Esophagus (tissue), 2 donors: ENCODE results near the gene BEST4. TPM values are rescaled to one million over a fixed set of nuclear protein-coding genes. Genes with fewer than 3 reads are reported as not detected.
"Not testable (repeated sequence)": the region's sequence is repeated elsewhere in the genome, so short reads cannot be mapped to it uniquely, and the experiment has no call there.

Experiments used
- H3K27ac ChIP-seq, 2 donors: one replicate each; pipeline ENCODE4 v1.5.1; 2013; ENCODE audit warnings: low read depth in 2 of 2, mild to moderate bottlenecking in 2 of 2, inconsistent platforms in 1 of 2, low read length in 1 of 2, moderate library complexity in 1 of 2
- H3K27me3 ChIP-seq, 2 donors: one replicate each; pipeline ENCODE4 v1.6.1; 2013; ENCODE audit warnings: low read length in 2 of 2, control low read depth in 1 of 2, mild to moderate bottlenecking in 1 of 2; ENCODE audit not compliant: insufficient read depth in 2 of 2, control insufficient read depth in 1 of 2
- H3K36me3 ChIP-seq, 2 donors: one replicate each; pipeline ENCODE4 v1.6.1; 2013; ENCODE audit warnings: low read length in 1 of 2; ENCODE audit not compliant: control insufficient read depth in 2 of 2, insufficient read depth in 2 of 2
- H3K4me1 ChIP-seq, 2 donors: one replicate each; pipeline ENCODE4 v1.6.1; 2013; ENCODE audit warnings: low read length in 1 of 2; ENCODE audit not compliant: control insufficient read depth in 2 of 2, insufficient read depth in 2 of 2
- H3K4me3 ChIP-seq, 2 donors: one replicate each; pipeline ENCODE4 v1.5.1; 2013; ENCODE audit warnings: low read length in 2 of 2, mild to moderate bottlenecking in 2 of 2, low read depth in 1 of 2, moderate library complexity in 1 of 2
- H3K9me3 ChIP-seq, 2 donors: one replicate each; pipeline ENCODE4 v1.6.1; 2013; ENCODE audit warnings: mild to moderate bottlenecking in 2 of 2, low read depth in 1 of 2, low read length in 1 of 2, moderate library complexity in 1 of 2; ENCODE audit not compliant: control insufficient read depth in 2 of 2, insufficient read depth in 1 of 2
- WGBS, 2 donors: extraction: QIAGEN DNeasy Blood & Tissue Kit; methylation state at CpG; one replicate each; pipeline ENCODE4 v1.1.7; 2013; 5-methylcytosine and 5-hydroxymethylcytosine counted together
- polyA plus RNA-seq, 2 donors: library from polyadenylated mRNA; stranded (reverse); fragments of 200-250 nt; gene quantifications; one replicate each; pipeline ENCODE4 v1.2.3, GENCODE V29; 2013
- donor health status: healthy with polysubstance abuse.
- donor health status: Bipolar disorder and iron deficiency.

BEST4 gene
- polyA plus RNA-seq, 2 donors = 0.11 to 0.26 TPM

DNA sequence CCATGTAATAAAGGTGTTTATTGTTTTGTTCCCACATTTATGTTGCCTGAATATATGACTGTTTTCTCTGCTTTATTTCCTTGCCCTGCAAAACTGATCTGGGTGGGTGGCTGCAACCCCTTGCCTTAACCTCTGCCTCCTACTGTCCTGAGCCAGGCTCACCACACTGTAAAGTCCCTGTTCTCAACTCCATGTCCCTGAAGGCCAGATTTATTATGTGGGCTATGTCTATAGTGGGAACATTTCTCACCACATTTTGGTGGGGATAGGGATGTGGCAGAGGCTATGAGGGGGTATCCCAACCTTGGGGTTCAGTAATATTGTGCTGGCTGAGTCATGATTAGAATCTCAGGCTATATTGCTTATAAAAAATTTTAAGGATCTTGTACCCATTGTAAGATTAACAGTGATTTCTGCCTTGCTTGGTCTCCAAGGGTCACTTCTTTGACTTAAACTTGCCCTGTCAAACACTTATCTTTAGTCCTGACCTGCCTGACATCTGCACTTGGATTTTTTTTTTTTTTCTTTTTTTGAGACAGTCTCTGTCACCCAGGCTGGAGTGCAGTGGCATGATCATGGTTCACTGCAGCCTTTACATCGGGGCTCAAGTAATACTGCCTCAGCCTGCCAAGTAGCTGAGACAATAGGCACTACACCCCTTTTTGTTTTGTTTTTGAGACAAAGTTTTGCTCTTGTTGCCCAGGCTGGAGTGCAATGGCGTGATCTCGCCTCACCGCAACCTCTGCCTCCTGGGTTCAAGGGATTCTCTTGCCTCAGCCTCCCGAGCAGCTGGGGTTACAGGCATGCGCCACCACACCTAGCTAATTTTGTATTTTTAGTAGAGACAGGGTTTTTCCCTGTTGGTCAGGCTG, 9.0 kb downstream of the BEST4 start:
- Histone ChIP-seq H3K27me3 (no peaks in the 10 kb centered on the region), H3K27ac (peak overlapping the region in 1 of 2 donors; percentile 47), H3K4me3 (no peak overlapping the region), H3K9me3 (no peaks in the 10 kb centered on the region), H3K4me1 (peaks cover 6% of the 10 kb centered on the region in 2 donors), H3K36me3 (peaks cover 8 to 25% of the 10 kb centered on the region in 2 donors)
- WGBS, 2 donors = 81 to 89% methylated on average over 6 of the region's 6 CpGs

DNA sequence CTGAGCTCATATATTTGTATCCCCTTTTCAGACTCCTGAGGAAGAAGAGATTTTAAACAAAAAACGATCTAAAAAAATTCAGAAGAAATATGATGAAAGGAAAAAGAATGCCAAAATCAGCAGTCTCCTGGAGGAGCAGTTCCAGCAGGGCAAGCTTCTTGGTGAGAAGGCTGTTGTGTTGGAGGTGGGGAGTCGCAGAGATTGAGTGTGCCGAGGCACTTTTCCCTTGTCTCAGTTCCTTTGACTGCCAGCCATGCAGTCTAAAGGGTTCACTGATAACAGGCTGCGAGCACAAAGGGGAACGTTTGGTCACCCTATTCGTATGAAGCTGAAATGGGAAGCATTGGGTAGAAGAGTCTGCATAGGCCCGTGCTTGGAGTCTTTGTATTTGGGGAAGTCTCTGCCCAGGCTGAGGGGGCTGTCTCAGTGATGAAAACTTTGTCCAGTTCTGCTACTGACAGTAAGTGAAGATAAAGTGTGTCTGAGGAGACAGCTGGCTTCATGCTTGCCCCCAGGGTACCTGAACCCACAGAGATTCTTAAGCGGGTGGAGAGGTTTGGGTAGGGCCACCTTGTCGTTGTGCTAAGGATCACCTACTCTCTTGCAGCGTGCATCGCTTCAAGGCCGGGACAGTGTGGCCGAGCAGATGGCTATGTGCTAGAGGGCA, 9.9 kb downstream of the BEST4 start:
- WGBS, 2 donors = 65 to 69% methylated on average over 13 of the region's 13 CpGs
- H3K4me3 ChIP-seq = peak overlapping the region in 1 of 2 donors; percentile 88
- H3K27ac ChIP-seq = no peak overlapping the region
- no peaks in the 10 kb centered on the region for H3K9me3 ChIP-seq
- H3K36me3 ChIP-seq = peaks cover 8 to 25% of the 10 kb centered on the region in 2 donors
- H3K4me1 ChIP-seq = peaks cover 6% of the 10 kb centered on the region in 2 donors
- no peaks in the 10 kb centered on the region for H3K27me3 ChIP-seq

DNA sequence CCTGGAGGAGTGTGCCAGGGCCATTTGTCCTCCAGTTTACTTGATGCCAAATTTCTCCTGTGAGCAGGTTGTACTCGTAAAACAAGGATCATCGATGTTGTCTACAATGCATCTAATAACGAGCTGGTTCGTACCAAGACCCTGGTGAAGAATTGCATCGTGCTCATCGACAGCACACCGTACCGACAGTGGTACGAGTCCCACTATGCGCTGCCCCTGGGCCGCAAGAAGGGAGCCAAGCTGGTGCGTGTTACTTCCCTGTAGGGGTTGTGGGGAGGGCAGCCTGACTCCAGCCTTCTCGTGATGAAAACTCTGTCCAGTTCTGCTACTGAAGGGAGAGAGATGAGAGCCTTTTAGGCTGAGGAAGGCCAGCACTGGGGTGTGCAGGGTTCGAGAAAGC, 10.4 kb downstream of the BEST4 start:
- no peaks in the 10 kb centered on the region for H3K9me3 ChIP-seq
- H3K27me3 ChIP-seq = no peaks in the 10 kb centered on the region
- peaks cover 8 to 25% of the 10 kb centered on the region in 2 donors for H3K36me3 ChIP-seq
- WGBS, 2 donors = 63 to 69% methylated on average over 14 of the region's 14 CpGs
- H3K27ac ChIP-seq = peak overlapping the region; percentile 97 to 99
- peak overlapping the region in 1 of 2 donors; percentile 88 for H3K4me3 ChIP-seq
- H3K4me1 ChIP-seq = peaks cover 6% of the 10 kb centered on the region in 2 donors

DNA sequence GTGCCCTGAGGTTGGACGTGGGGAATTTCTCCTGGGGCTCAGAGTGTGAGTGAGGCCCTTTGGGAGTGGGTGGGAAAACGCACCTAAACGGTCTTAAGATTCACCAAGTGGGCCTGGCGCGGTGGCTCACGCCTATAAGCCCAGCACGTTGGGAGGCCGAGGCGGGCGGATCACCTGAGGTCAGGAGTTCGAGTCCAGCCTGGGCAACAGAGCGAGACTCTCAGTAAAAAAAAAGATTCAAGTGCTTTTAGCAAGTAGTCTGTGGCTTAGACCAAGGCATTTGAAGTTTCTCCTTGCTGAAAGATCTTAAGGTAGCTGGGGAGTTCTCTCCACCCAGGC, 11.3 kb downstream of the BEST4 start:
- peaks cover 8 to 25% of the 10 kb centered on the region in 2 donors for H3K36me3 ChIP-seq
- no peaks in the 10 kb centered on the region for H3K27me3 ChIP-seq
- H3K4me3 ChIP-seq = peak overlapping the region; percentile 87 to 88
- peaks cover 6% of the 10 kb centered on the region in 2 donors for H3K4me1 ChIP-seq
- H3K9me3 ChIP-seq = no peaks in the 10 kb centered on the region
- WGBS, 2 donors = 23 to 30% methylated on average over 12 of the region's 12 CpGs
- H3K27ac ChIP-seq = peak overlapping the region; percentile 97 to 99

DNA sequence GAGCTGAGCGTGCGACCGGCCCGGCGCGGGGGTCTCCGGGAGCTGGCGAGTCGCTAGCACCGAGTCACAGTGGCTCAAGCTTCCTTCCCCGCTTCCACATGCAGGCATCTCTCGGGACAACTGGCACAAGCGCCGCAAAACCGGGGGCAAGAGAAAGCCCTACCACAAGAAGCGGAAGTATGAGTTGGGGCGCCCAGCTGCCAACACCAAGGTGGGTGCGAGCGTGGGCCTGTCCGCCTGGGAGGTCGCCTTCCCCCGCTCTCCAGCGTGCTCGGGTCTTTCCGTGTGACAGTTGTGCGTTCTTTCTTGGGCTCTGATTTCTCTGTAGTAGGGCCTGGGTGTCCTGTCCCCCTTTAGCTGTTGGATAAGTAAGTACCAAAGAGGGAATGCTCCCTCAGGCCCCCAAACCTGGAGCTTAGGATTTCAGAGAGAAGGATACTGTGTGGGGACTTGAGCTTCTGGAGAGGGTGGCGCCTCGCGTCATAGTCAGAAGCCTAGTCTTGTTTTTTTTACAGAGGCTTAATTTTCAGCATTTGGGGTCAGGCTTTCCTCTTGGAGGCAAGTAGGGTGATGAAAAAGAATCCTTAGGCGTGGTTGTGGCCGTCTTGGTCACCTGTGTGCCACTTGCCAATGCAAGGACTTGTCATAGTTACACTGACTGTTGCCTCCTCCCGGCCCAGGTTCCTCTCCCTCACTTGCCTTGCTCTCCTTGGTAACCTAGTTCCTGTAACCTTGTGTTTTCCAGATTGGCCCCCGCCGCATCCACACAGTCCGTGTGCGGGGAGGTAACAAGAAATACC, 11.8 kb downstream of the BEST4 start:
- Histone ChIP-seq H3K36me3 (peaks cover 8 to 23% of the 10 kb centered on the region in 2 donors), H3K9me3 (no peaks in the 10 kb centered on the region), H3K27me3 (no peaks in the 10 kb centered on the region), H3K27ac (peak overlapping the region; percentile 97 to 99), H3K4me1 (peaks cover 6% of the 10 kb centered on the region in 2 donors), H3K4me3 (peak overlapping the region; percentile 87 to 88)
- WGBS, 2 donors = 4% methylated on average over 34 to 36 of the region's 36 CpGs

GRCh38 chr1:44775078-44775929, 12.7 kb downstream of the BEST4 start, which contains the start of gene RPS8:
RPS8 (plus strand) TSS chr1:44775540; CDS start chr1:44775597, 57 bp downstream.
- H3K36me3 ChIP-seq = peaks cover 8 to 23% of the 10 kb centered on the region in 2 donors
- 0% methylated on average over 64 to 65 of the region's 65 CpGs for WGBS, 2 donors

GRCh38 chr1:44766421-44766820, 21.5 kb downstream of the BEST4 start:
- H3K4me1 ChIP-seq, H3K27ac ChIP-seq, H3K36me3 ChIP-seq, H3K27me3 ChIP-seq, H3K9me3 ChIP-seq, H3K4me3 ChIP-seq: not testable (repeated sequence)
- 94% methylated on average over 6 of the region's 6 CpGs for WGBS, 2 donors

More at GRCh38 chr1:44775078-44775929, 12.7 kb downstream of the BEST4 start, which contains the start of gene RPS8:
- Histone ChIP-seq H3K27me3 (no peaks in the 10 kb centered on the region), H3K4me1 (peaks cover 6% of the 10 kb centered on the region in 2 donors), H3K27ac (peak within 1 kb of the TSS; percentile 97 to 99), H3K9me3 (no peaks in the 10 kb centered on the region), H3K4me3 (peak within 1 kb of the TSS; percentile 87 to 88)

- Histone ChIP-seq H3K4me1 (no peaks in the 10 kb centered on the region), H3K4me3 (no peak overlapping the region), H3K9me3 (no peaks in the 10 kb centered on the region), H3K27ac (no peak overlapping the region), H3K27me3 (no peaks in the 10 kb centered on the region), H3K36me3 (peaks cover 0 to 2% of the 10 kb centered on the region in 2 donors)
- 90 to 96% methylated on average over 3 of the region's 3 CpGs for WGBS, 2 donors
Observed at GRCh38 chr1:44760876-44761275, 27.1 kb downstream of the BEST4 start.
